ENCODE measurements around the gene PBX4.

PBX4 gene

GRCh38 chr19:19652482-19653295, 34.2 kb upstream of the PBX4 start:
- no peaks in the 10 kb centered on the region for H3K9me3 ChIP-seq (replicated peaks in 1 of 11)
- peaks cover 0 to 12% (median 8%) of the 10 kb centered on the region in 10 experiments; a peak in 16 of 20 replicates for H3K4me1 ChIP-seq
- no peak overlapping the region for H3K4me2 ChIP-seq
- H3K36me3 ChIP-seq = peaks cover 96 to 100% (median 99%) of the 10 kb centered on the region in 11 experiments
- no peak for TF ChIP-seq Cebpa-rat (IDR thresholded peaks at IDR 0.05)
- no peak overlapping the region for H3K27ac ChIP-seq
- no peaks in the 10 kb centered on the region for H3K27me3 ChIP-seq
- no peak overlapping the region; a peak in 1 of 22 replicates for H3K9ac ChIP-seq
- no peak overlapping the region for H3K4me3 ChIP-seq
- H4K20me1 ChIP-seq = peaks cover 0 to 93% (median 33%) of the 10 kb centered on the region in 11 experiments; a peak in 18 of 22 replicates

GRCh38 chr19:19651076-19651475, 32.6 kb upstream of the PBX4 start:
- Histone ChIP-seq H4K20me1 (peaks cover 0 to 93% (median 23%) of the 10 kb centered on the region in 11 experiments; a peak in 15 of 22 replicates), H3K4me3 (no peak overlapping the region), H3K27me3 (no peaks in the 10 kb centered on the region), H3K9me3 (replicated peaks in 1 of 11) (no peaks in the 10 kb centered on the region), H3K27ac (no peak overlapping the region), H3K9ac (0 out of 22 replicates have a peak overlapping the region, but pooled peaks of 1 of the 11 experiments have one; percentile 24), H3K4me1 (peaks cover 0 to 7% (median 0%) of the 10 kb centered on the region in 10 experiments; a peak in 1 of 20 replicates), H3K36me3 (peaks cover 96 to 100% (median 99%) of the 10 kb centered on the region in 11 experiments), H3K4me2 (no peak overlapping the region)
- TF ChIP-seq Cebpa-rat (IDR thresholded peaks at IDR 0.05) = no peak

GRCh38 chr19:19650331-19650730, 31.8 kb upstream of the PBX4 start:
- Histone ChIP-seq H3K4me3 (no peak overlapping the region), H3K27ac (no peak overlapping the region), H3K36me3 (peaks cover 95 to 100% (median 98%) of the 10 kb centered on the region in 11 experiments), H3K9ac (0 out of 22 replicates have a peak overlapping the region, but pooled peaks of 1 of the 11 experiments have one; percentile 38), H4K20me1 (peaks cover 0 to 93% (median 23%) of the 10 kb centered on the region in 11 experiments; a peak in 15 of 22 replicates), H3K9me3 (replicated peaks in 1 of 11) (no peaks in the 10 kb centered on the region), H3K4me2 (0 out of 22 replicates have a peak overlapping the region, but pooled peaks of 1 of the 11 experiments have one; percentile 10), H3K4me1 (peaks cover 0 to 7% (median 0%) of the 10 kb centered on the region in 10 experiments; a peak in 1 of 20 replicates), H3K27me3 (no peaks in the 10 kb centered on the region)
- no peak for TF ChIP-seq Cebpa-rat (IDR thresholded peaks at IDR 0.05)

GRCh38 chr19:19649580-19649995, 31.1 kb upstream of the PBX4 start:
- H3K9me3 ChIP-seq (replicated peaks in 1 of 11) = no peaks in the 10 kb centered on the region
- no peak for TF ChIP-seq Cebpa-rat (IDR thresholded peaks at IDR 0.05)

GRCh38 chr19:19649155-19649554, 30.7 kb upstream of the PBX4 start:
- H3K9ac ChIP-seq = no peak overlapping the region
- H3K27me3 ChIP-seq = no peaks in the 10 kb centered on the region
- H3K36me3 ChIP-seq = peaks cover 93 to 100% (median 98%) of the 10 kb centered on the region in 11 experiments
- no peak overlapping the region for H3K4me2 ChIP-seq
- H3K9me3 ChIP-seq (replicated peaks in 1 of 11) = no peaks in the 10 kb centered on the region
- no peak overlapping the region for H3K4me3 ChIP-seq
- H3K27ac ChIP-seq = no peak overlapping the region
- peaks cover 0 to 7% (median under 1%) of the 10 kb centered on the region in 10 experiments; a peak in 3 of 20 replicates for H3K4me1 ChIP-seq
- peaks cover 0 to 86% (median 24%) of the 10 kb centered on the region in 11 experiments; a peak in 14 of 22 replicates for H4K20me1 ChIP-seq
- TF ChIP-seq Cebpa-rat (IDR thresholded peaks at IDR 0.05) = no peak

More at GRCh38 chr19:19649580-19649995, 31.1 kb upstream of the PBX4 start:
- H4K20me1 ChIP-seq = peaks cover 0 to 90% (median 25%) of the 10 kb centered on the region in 11 experiments; a peak in 14 of 22 replicates
- no peak overlapping the region for H3K4me2 ChIP-seq
- no peak overlapping the region for H3K9ac ChIP-seq
- no peak overlapping the region for H3K4me3 ChIP-seq
- peaks cover 95 to 100% (median 98%) of the 10 kb centered on the region in 11 experiments for H3K36me3 ChIP-seq
- no peaks in the 10 kb centered on the region for H3K27me3 ChIP-seq
- peaks cover 0 to 7% (median 0%) of the 10 kb centered on the region in 10 experiments; a peak in 1 of 20 replicates for H3K4me1 ChIP-seq
- no peak overlapping the region for H3K27ac ChIP-seq

GRCh38 chr19:19647037-19647835, 28.7 kb upstream of the PBX4 start:
- H3K36me3 ChIP-seq = peaks cover 74 to 84% (median 81%) of the 10 kb centered on the region in 11 experiments
- no peak overlapping the region for H3K27ac ChIP-seq
- H3K4me3 ChIP-seq = no peak overlapping the region
- H3K27me3 ChIP-seq = no peaks in the 10 kb centered on the region
- 0 out of 22 replicates have a peak overlapping the region, but pooled peaks of 1 of the 11 experiments have one; percentile 28 for H3K9ac ChIP-seq
- H3K4me1 ChIP-seq = peaks cover 2 to 13% (median 8%) of the 10 kb centered on the region in 10 experiments
- H3K4me2 ChIP-seq = no peak overlapping the region
- peaks cover 0 to 70% (median 27%) of the 10 kb centered on the region in 11 experiments; a peak in 15 of 22 replicates for H4K20me1 ChIP-seq
- no peak for TF ChIP-seq Cebpa-rat (IDR thresholded peaks at IDR 0.05)
- H3K9me3 ChIP-seq (replicated peaks in 1 of 11) = no peaks in the 10 kb centered on the region

GRCh38 chr19:19645233-19645870, 26.9 kb upstream of the PBX4 start:
- H3K4me3 ChIP-seq = no peak overlapping the region
- peaks cover 72 to 84% (median 78%) of the 10 kb centered on the region in 11 experiments for H3K36me3 ChIP-seq
- peaks cover 0 to 67% (median 22%) of the 10 kb centered on the region in 11 experiments; a peak in 14 of 22 replicates for H4K20me1 ChIP-seq
- H3K9ac ChIP-seq = no peak overlapping the region
- H3K9me3 ChIP-seq (replicated peaks in 1 of 11) = no peaks in the 10 kb centered on the region
- no peak overlapping the region for H3K4me2 ChIP-seq
- peaks cover 13 to 25% (median 21%) of the 10 kb centered on the region in 10 experiments for H3K4me1 ChIP-seq
- no peak overlapping the region for H3K27ac ChIP-seq
- TF ChIP-seq Cebpa-rat (IDR thresholded peaks at IDR 0.05) = no peak
- no peaks in the 10 kb centered on the region for H3K27me3 ChIP-seq

GRCh38 chr19:19644054-19644388, 25.5 kb upstream of the PBX4 start:
- Histone ChIP-seq H3K9me3 (replicated peaks in 1 of 11) (no peaks in the 10 kb centered on the region), H3K4me3 (peak overlapping the region; percentile 76 to 97 (median 92); a peak in 18 of 20 replicates), H4K20me1 (peaks cover 0 to 67% (median 16%) of the 10 kb centered on the region in 11 experiments; a peak in 12 of 22 replicates), H3K27me3 (no peaks in the 10 kb centered on the region), H3K4me1 (peaks cover 13 to 34% (median 25%) of the 10 kb centered on the region in 10 experiments), H3K36me3 (peaks cover 72 to 84% (median 78%) of the 10 kb centered on the region in 11 experiments), H3K9ac (peak overlapping the region in 10 of 11 experiments; percentile 92 to 99 (median 96); a peak in 19 of 22 replicates), H3K27ac (peak overlapping the region in 10 of 11 experiments; percentile 94 to 99 (median 98); a peak in 17 of 22 replicates), H3K4me2 (peak overlapping the region; percentile 89 to 98 (median 95))
- TF ChIP-seq Cebpa-rat (IDR thresholded peaks at IDR 0.05) = no peak
